GM23248 (cell line): ENCODE data around the gene POLN. TPM values are rescaled to one million over a fixed set of nuclear protein-coding genes. Genes with fewer than 3 reads are reported as not detected.

Source experiments
- DNase-seq: peaks from one replicate; pipeline ENCODE4 v3.0.0-alpha.2; 2015
- H2AFZ ChIP-seq: fragments of 200-600 bp; sonication (generic); 2 replicates; pipeline ENCODE4 v1.6.1; 2016; ENCODE audit warnings: antibody characterized with exemption
- H3F3A ChIP-seq: fragments of 200-600 bp; sonication (generic); 2 replicates; pipeline ENCODE4 v1.6.1; 2016; ENCODE audit warnings: mild to moderate bottlenecking, antibody characterized with exemption, mixed run types; ENCODE audit not compliant: insufficient read depth
- H3K27ac ChIP-seq: fragments of 200-600 bp; sonication (generic); 2 replicates; pipeline ENCODE4 v1.5.1; 2016; ENCODE audit warnings: mild to moderate bottlenecking
- H3K27me3 ChIP-seq: fragments of 200-600 bp; sonication (generic); replicated peaks from 2 replicates; pipeline ENCODE4 v1.6.1; 2016; ENCODE audit warnings: mild to moderate bottlenecking; ENCODE audit not compliant: insufficient read depth
- H3K36me3 ChIP-seq: fragments of 200-600 bp; sonication (generic); 2 replicates; pipeline ENCODE4 v1.6.1; 2016; ENCODE audit warnings: low read depth, mild to moderate bottlenecking
- H3K4me1 ChIP-seq: fragments of 200-600 bp; sonication (generic); 2 replicates; pipeline ENCODE4 v1.6.1; 2016; ENCODE audit warnings: mild to moderate bottlenecking; ENCODE audit not compliant: insufficient read depth
- H3K4me2 ChIP-seq: fragments of 200-600 bp; sonication (generic); one replicate; pipeline ENCODE4 v1.6.1; 2016; ENCODE audit warnings: mild to moderate bottlenecking; ENCODE audit not compliant: unreplicated experiment
- H3K4me3 ChIP-seq: fragments of 200-600 bp; sonication (generic); 2 replicates; pipeline ENCODE4 v1.5.1; 2016; ENCODE audit warnings: mild to moderate bottlenecking
- H3K79me2 ChIP-seq: fragments of 200-600 bp; sonication (generic); 2 replicates; pipeline ENCODE4 v1.6.1; 2016; ENCODE audit warnings: mild to moderate bottlenecking; ENCODE audit not compliant: insufficient read depth
- H3K9ac ChIP-seq: fragments of 200-600 bp; sonication (generic); 2 replicates; pipeline ENCODE4 v1.6.1; 2016; ENCODE audit warnings: mild to moderate bottlenecking
- H3K9me2 ChIP-seq: fragments of 200-600 bp; sonication (generic); 2 replicates; pipeline ENCODE4 v1.6.1; 2016; ENCODE audit warnings: mixed run types, mild to moderate bottlenecking, moderate library complexity; ENCODE audit not compliant: insufficient read depth
- H3K9me3 ChIP-seq: fragments of 200-600 bp; sonication (generic); one replicate; pipeline ENCODE4 v1.6.1; 2017; ENCODE audit warnings: low read depth
- H4K20me1 ChIP-seq: fragments of 200-600 bp; sonication (generic); 2 replicates; pipeline ENCODE4 v1.6.0; 2016; ENCODE audit not compliant: insufficient read depth
- EZH2 ChIP-seq: fragments of 200-600 bp; sonication (generic); IDR thresholded peaks from 2 replicates; pipeline ENCODE4 v1.6.1; 2018; ENCODE audit warnings: antibody characterized with exemption, mild to moderate bottlenecking; ENCODE audit not compliant: insufficient read depth, poor library complexity, severe bottlenecking
- EZH2phosphoT487 ChIP-seq: fragments of 200-600 bp; sonication (generic); IDR thresholded peaks from 2 replicates; pipeline ENCODE4 v1.6.1; 2018; ENCODE audit warnings: antibody characterized with exemption, moderate library complexity, mild to moderate bottlenecking, low read depth; ENCODE audit not compliant: insufficient read depth
- WGBS, 2 experiments: methylation state at CpG; one replicate each; pipeline ENCODE4 v1.1.6; 2015 to 2017; ENCODE audit warnings: low lambda C conversion rate in 2 of 2, low coverage in 1 of 2; ENCODE audit errors: missing lambda C conversion rate in 2 of 2; 5-methylcytosine and 5-hydroxymethylcytosine counted together
- in situ Hi-C: fragments of 300-500 bp; cut with MboI; formaldehyde crosslinking; loops from 2 replicates; pipeline ENCODE4 v1.15.0; 2020
- polyA plus RNA-seq: library from polyadenylated mRNA; unstranded; fragments of >200 nt; fragmentation: Nextera tagmentation; extraction: Ambion mirVana; gene quantifications from 2 replicates; pipeline ENCODE4 v1.2.1, GENCODE V29; 2016
- total RNA-seq: library from RNA; depleted of rRNA; stranded (reverse); fragments of >200 nt; shearing (Covaris generic); gene quantifications from 2 replicates; pipeline ENCODE4 v1.2.3, GENCODE V29; 2014

POLN gene
- total and polyA plus RNA-seq, 2 experiments from 2014 or later = 1.6 to 3.9 TPM

- 0 out of 2 replicates have a peak overlapping the region, but pooled peaks have one; percentile 14 for H3K9ac ChIP-seq
- no peak overlapping the region for H3K4me3 ChIP-seq
- H3K9me3 ChIP-seq = no peaks in the 10 kb centered on the region
- TF ChIP-seq EZH2 (no peak), EZH2phosphoT487 (no peak)
- no peaks in the 10 kb centered on the region; the same call in 1 of the 2 replicates for H3K36me3 ChIP-seq
- peak; percentile 59 for DNase-seq
- H3K79me2 ChIP-seq = peaks cover 29% of the 10 kb centered on the region
- H3K27me3 ChIP-seq = no peaks in the 10 kb centered on the region
- H3K27ac ChIP-seq = no peak overlapping the region
- H4K20me1 ChIP-seq = no peaks in the 10 kb centered on the region
- WGBS, 2 experiments = 25 to 28% methylated on average over 5 of the region's 5 CpGs
- H3F3A ChIP-seq = peaks cover 18% of the 10 kb centered on the region
- H3K9me2 ChIP-seq = no peaks in the 10 kb centered on the region
- peaks cover 20% of the 10 kb centered on the region for H3K4me1 ChIP-seq
- H3K4me2 ChIP-seq = no peak overlapping the region
- in situ Hi-C loops = no loop called here
- peak overlapping the region; percentile 59 for H2AFZ ChIP-seq
Observed at GRCh38 chr4:2243681-2244380, 1.9 kb upstream of the POLN start.

DNA sequence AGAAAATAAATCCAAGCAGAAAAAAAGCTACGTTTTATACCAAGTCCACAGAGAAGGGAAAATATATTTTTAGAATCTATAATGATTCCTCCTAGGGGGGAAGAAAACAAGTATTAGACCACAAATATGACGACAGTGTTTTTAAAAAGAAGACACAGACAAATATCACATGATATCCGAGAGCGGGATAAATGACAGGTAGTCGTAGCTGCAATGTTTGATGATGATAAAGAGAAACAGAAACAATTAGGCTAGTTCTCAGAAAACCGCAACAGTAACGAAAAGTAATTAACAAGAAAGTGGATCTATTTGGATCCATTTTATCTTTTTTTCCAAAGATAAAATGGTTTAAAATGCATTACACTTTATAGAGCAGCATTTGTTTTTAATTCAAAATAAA lies 918 bp downstream of the POLN start:
- Histone ChIP-seq H2AFZ (peak overlapping the region; percentile 86), H3K9me3 (no peaks in the 10 kb centered on the region), H3K4me2 (peak overlapping the region; percentile 77), H3K4me1 (peaks cover 29% of the 10 kb centered on the region), H3K36me3 (peaks cover 2% of the 10 kb centered on the region), H3K9me2 (no peaks in the 10 kb centered on the region), H3F3A (peaks cover 18% of the 10 kb centered on the region), H3K9ac (peak overlapping the region; percentile 87), H3K79me2 (peaks cover 54% of the 10 kb centered on the region), H3K4me3 (peak overlapping the region; percentile 83), H3K27ac (peak overlapping the region; percentile 22), H3K27me3 (no peaks in the 10 kb centered on the region), H4K20me1 (0 out of 2 replicates have a peak, but pooled peaks cover 3% of the 10 kb centered on the region)
- 7 to 12% methylated on average over 7 of the region's 7 CpGs for WGBS, 2 experiments
- in situ Hi-C loops = no loop called here
- no peak for DNase-seq
- TF ChIP-seq EZH2 (no peak), EZH2phosphoT487 (no peak)

- in situ Hi-C loops = no loop called here
- H3K4me1 ChIP-seq = peaks cover 29% of the 10 kb centered on the region
- 39 to 41% methylated on average over 3 of the region's 3 CpGs for WGBS, 2 experiments
- peaks cover 81% of the 10 kb centered on the region for H3K79me2 ChIP-seq
- TF ChIP-seq EZH2phosphoT487 (no peak), EZH2 (no peak)
- no peak overlapping the region for H3K4me2 ChIP-seq
- 0 out of 2 replicates have a peak, but pooled peaks cover 3% of the 10 kb centered on the region for H4K20me1 ChIP-seq
- no peaks in the 10 kb centered on the region for H3F3A ChIP-seq
- no peaks in the 10 kb centered on the region for H3K9me3 ChIP-seq
- no peak overlapping the region for H2AFZ ChIP-seq
- DNase-seq = no peak
- H3K27me3 ChIP-seq = no peaks in the 10 kb centered on the region
- H3K9me2 ChIP-seq = no peaks in the 10 kb centered on the region
- H3K9ac ChIP-seq = no peak overlapping the region
- peaks cover 13% of the 10 kb centered on the region for H3K36me3 ChIP-seq
- no peak overlapping the region for H3K4me3 ChIP-seq
- no peak overlapping the region for H3K27ac ChIP-seq
Observed at GRCh38 chr4:2236944-2237666, 4.8 kb downstream of the POLN start.

- Histone ChIP-seq H3K27me3 (no peaks in the 10 kb centered on the region), H2AFZ (no peak overlapping the region), H3K9ac (no peak overlapping the region), H3K9me2 (no peaks in the 10 kb centered on the region), H3K36me3 (peaks cover 12% of the 10 kb centered on the region), H3K9me3 (no peaks in the 10 kb centered on the region), H3K4me2 (no peak overlapping the region), H3K79me2 (peaks cover 28% of the 10 kb centered on the region), H3K27ac (no peak overlapping the region), H4K20me1 (no peaks in the 10 kb centered on the region), H3K4me3 (no peak overlapping the region), H3K4me1 (no peaks in the 10 kb centered on the region), H3F3A (no peaks in the 10 kb centered on the region)
- no peak for DNase-seq
- TF ChIP-seq EZH2phosphoT487 (no peak), EZH2 (no peak)
- 97 to 98% methylated on average over 6 of the region's 6 CpGs for WGBS, 2 experiments
- in situ Hi-C loops = no loop called here
Observed at GRCh38 chr4:2231082-2231481, 10.8 kb downstream of the POLN start.
